ENCODE data around the gene SMPD2.

Gene SMPD2

DNA sequence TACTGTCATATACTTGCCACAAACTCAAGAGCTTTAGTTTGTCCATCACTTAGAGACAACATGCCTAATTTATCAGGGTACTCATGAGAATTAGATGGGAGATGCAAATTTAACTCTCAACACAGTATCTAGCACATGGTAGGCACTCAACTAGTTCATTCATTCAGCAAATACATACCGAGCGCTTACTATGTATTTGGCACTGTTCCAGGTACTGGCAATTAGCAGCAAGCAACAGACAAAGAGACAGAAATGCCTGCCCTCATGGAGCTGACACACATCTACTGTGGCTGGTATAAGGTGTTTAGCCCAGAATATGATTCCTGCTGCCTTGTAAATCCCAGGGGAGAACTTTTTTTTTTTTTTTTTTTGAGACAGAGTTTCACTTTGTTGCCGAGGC lies 10.3 kb downstream of the SMPD2 start:
- POLR2A ChIA-PET = interaction anchor here (0.7 to 2.8 kb wide), 2 partner anchors 10 to 134 kb away, joined by 5 to 17 read pairs; partner anchors contain the start of genes PPIL6 and SMPD2
- no peaks in the 10 kb centered on the region for H3K4me1 ChIP-seq (ENCODE audit: control insufficient read depth, insufficient read depth, low read length)
- H3K4me3 ChIP-seq (ENCODE audit: low read depth, low read length) = no peak overlapping the region
- no peak overlapping the region for H3K27ac ChIP-seq (ENCODE audit: extremely low read depth, low read depth, low read length)
- TF ChIP-seq TRIM28 (IDR thresholded peaks at IDR 0.05; ENCODE audit: borderline replicate concordance, low read length) (0 out of 2 replicates have a peak, but pooled peaks have one; percentile 15), ZNF221 (tag by site-specific recombination; IDR thresholded peaks at IDR 0.05; ENCODE audit: borderline replicate concordance) (no peak)
- H3K36me3 ChIP-seq (ENCODE audit: control insufficient read depth in 2 of 2, insufficient read depth in 1 of 2, low read length in 2 of 2) = peaks cover 0 to 38% of the 10 kb centered on the region in 2 experiments; a peak in 1 of 3 replicates
- H3K9me3 ChIP-seq (ENCODE audit: control insufficient read depth, insufficient read depth, low read depth, low read length) = no peaks in the 10 kb centered on the region
- CTCF ChIA-PET = interaction anchor here (0.6 to 0.7 kb wide), 2 partner anchors 10 to 34 kb away, joined by 3 to 4 read pairs; partner anchors contain the start of genes PPIL6 and SMPD2

DNA sequence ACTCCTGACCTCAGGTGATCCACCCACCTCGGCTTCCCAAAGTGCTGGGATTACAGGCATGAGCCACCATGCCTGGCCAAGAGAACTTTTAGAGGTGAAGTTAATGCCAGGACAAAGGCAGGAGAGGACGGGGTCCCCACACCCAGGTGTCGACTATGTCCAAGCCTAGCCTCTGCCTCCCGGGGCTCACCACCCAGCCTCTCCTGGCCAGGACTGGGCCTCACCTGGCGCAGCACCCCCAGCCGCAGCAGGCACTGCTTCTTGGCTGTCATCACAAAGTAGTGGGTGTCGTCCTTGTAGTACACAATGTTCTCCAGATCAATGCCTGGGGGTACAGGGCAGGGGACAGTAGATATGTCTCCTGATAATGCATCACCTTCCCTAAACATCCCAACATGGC lies 10.9 kb downstream of the SMPD2 start:
- no peak overlapping the region for H3K27ac ChIP-seq (ENCODE audit: extremely low read depth, low read depth, low read length)
- TF ChIP-seq, protein P1, sequence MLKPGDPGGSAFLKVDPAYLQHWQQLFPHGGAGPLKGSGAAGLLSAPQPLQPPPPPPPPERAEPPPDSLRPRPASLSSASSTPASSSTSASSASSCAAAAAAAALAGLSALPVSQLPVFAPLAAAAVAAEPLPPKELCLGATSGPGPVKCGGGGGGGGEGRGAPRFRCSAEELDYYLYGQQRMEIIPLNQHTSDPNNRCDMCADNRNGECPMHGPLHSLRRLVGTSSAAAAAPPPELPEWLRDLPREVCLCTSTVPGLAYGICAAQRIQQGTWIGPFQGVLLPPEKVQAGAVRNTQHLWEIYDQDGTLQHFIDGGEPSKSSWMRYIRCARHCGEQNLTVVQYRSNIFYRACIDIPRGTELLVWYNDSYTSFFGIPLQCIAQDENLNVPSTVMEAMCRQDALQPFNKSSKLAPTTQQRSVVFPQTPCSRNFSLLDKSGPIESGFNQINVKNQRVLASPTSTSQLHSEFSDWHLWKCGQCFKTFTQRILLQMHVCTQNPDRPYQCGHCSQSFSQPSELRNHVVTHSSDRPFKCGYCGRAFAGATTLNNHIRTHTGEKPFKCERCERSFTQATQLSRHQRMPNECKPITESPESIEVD (tag by site-specific recombination; IDR thresholded peaks at IDR 0.05) = no peak
- TF ChIP-seq ZNF221 (tag by site-specific recombination; IDR thresholded peaks at IDR 0.05; ENCODE audit: borderline replicate concordance) (no peak), SALL2 (tag by site-specific recombination; IDR thresholded peaks at IDR 0.05; ENCODE audit: borderline replicate concordance) (no peak), GLI4 (tag by site-specific recombination; IDR thresholded peaks at IDR 0.05) (no peak), ZBTB8A (tag by site-specific recombination; IDR thresholded peaks at IDR 0.05) (no peak), ZNF335 (tag by site-specific recombination; conservative IDR thresholded peaks at IDR 0.05) (no peak), ZNF416 (tag by site-specific recombination; IDR thresholded peaks at IDR 0.05) (no peak), MZF1 (tag by site-specific recombination; IDR thresholded peaks at IDR 0.05; ENCODE audit: borderline replicate concordance) (no peak), ZNF311 (tag by site-specific recombination; IDR thresholded peaks at IDR 0.05; ENCODE audit: borderline replicate concordance) (no peak), HOXC10 (CRISPR knock-in tag; IDR thresholded peaks at IDR 0.05) (no peak), KLF7 (tag by site-specific recombination; IDR thresholded peaks at IDR 0.05; ENCODE audit: borderline replicate concordance) (no peak), ZNF560 (tag by site-specific recombination; IDR thresholded peaks at IDR 0.05; ENCODE audit: borderline replicate concordance) (no peak), KLF8 (tag by site-specific recombination; IDR thresholded peaks at IDR 0.05) (no peak), SCRT2 (tag by site-specific recombination; IDR thresholded peaks at IDR 0.05) (no peak), ZNF792 (tag by site-specific recombination; IDR thresholded peaks at IDR 0.05) (no peak), PRDM2 (tag by site-specific recombination; IDR thresholded peaks at IDR 0.05; ENCODE audit: borderline replicate concordance) (no peak), ZNF248 (tag by site-specific recombination; IDR thresholded peaks at IDR 0.05) (no peak), ZNF146 (tag by site-specific recombination; IDR thresholded peaks at IDR 0.05) (no peak)
- TF ChIP-seq, protein P2, sequence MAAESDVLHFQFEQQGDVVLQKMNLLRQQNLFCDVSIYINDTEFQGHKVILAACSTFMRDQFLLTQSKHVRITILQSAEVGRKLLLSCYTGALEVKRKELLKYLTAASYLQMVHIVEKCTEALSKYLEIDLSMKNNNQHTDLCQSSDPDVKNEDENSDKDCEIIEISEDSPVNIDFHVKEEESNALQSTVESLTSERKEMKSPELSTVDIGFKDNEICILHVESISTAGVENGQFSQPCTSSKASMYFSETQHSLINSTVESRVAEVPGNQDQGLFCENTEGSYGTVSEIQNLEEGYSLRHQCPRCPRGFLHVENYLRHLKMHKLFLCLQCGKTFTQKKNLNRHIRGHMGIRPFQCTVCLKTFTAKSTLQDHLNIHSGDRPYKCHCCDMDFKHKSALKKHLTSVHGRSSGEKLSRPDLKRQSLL (tag by site-specific recombination; IDR thresholded peaks at IDR 0.05) = no peak
- TF ChIP-seq, protein P3, sequence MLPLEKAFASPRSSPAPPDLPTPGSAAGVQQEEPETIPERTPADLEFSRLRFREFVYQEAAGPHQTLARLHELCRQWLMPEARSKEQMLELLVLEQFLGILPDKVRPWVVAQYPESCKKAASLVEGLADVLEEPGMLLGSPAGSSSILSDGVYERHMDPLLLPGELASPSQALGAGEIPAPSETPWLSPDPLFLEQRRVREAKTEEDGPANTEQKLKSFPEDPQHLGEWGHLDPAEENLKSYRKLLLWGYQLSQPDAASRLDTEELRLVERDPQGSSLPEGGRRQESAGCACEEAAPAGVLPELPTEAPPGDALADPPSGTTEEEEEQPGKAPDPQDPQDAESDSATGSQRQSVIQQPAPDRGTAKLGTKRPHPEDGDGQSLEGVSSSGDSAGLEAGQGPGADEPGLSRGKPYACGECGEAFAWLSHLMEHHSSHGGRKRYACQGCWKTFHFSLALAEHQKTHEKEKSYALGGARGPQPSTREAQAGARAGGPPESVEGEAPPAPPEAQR (tag by site-specific recombination; IDR thresholded peaks at IDR 0.05) = no peak
- ChIA-PET CTCF (interaction anchor here (0.6 kb wide), 1 partner anchor 33 kb away, joined by 4 read pairs; no protein-coding TSS in a partner anchor), POLR2A (interaction anchor here (0.7 to 2.8 kb wide), 2 partner anchors 10 to 134 kb away, joined by 5 to 17 read pairs; partner anchors contain the start of genes PPIL6 and SMPD2)
- no peaks in the 10 kb centered on the region for H3K9me3 ChIP-seq (ENCODE audit: control insufficient read depth, insufficient read depth, low read depth, low read length)
- H3K4me1 ChIP-seq (ENCODE audit: control insufficient read depth, insufficient read depth, low read length) = no peaks in the 10 kb centered on the region
- H3K36me3 ChIP-seq (ENCODE audit: control insufficient read depth in 2 of 2, insufficient read depth in 1 of 2, low read length in 2 of 2) = peaks cover 0 to 32% of the 10 kb centered on the region in 2 experiments; a peak in 1 of 3 replicates
- H3K4me3 ChIP-seq (ENCODE audit: low read depth, low read length) = no peak overlapping the region

Measured in HEK293 (cell line).